ENCODE measurements around the gene TNS2.

The TNS2 gene

GRCh38 chr12:53051881-53052412 lies 2.1 kb downstream of the TNS2 start:
- H3K9me3 ChIP-seq (ENCODE audit: control insufficient read depth, insufficient read depth, low read length): no peaks in the 10 kb centered on the region
- H3K4me3 ChIP-seq (ENCODE audit: low read depth, low read length): no peak overlapping the region
- no peak overlapping the region for H3K27ac ChIP-seq (ENCODE audit: low read depth, low read length)
- H3K4me1 ChIP-seq (ENCODE audit: control insufficient read depth, insufficient read depth, low read length): peaks cover 43% of the 10 kb centered on the region
- H3K36me3 ChIP-seq (ENCODE audit: control insufficient read depth, insufficient read depth, low read length): peaks cover 3% of the 10 kb centered on the region; the same call in 1 of the 2 replicates
- H3K27me3 ChIP-seq (ENCODE audit: control insufficient read depth, insufficient read depth, low read length): peaks cover 9% of the 10 kb centered on the region; the same call in 1 of the 2 replicates
- no peak overlapping the region for H3K9ac ChIP-seq (ENCODE audit: low read depth, low read length)

GRCh38 chr12:53052419-53053217 lies 2.8 kb downstream of the TNS2 start:
- Histone ChIP-seq H3K4me1 (ENCODE audit: control insufficient read depth, insufficient read depth, low read length) (peaks cover 43% of the 10 kb centered on the region), H3K27ac (ENCODE audit: low read depth, low read length) (no peak overlapping the region), H3K4me3 (ENCODE audit: low read depth, low read length) (no peak overlapping the region)

GRCh38 chr12:53053218-53054111 lies 3.6 kb downstream of the TNS2 start:
- peaks cover 3% of the 10 kb centered on the region; the same call in 1 of the 2 replicates for H3K36me3 ChIP-seq (ENCODE audit: control insufficient read depth, insufficient read depth, low read length)
- H3K9ac ChIP-seq (ENCODE audit: low read depth, low read length): peak overlapping the region; percentile 57; the same call in 1 of the 2 replicates
- H3K9me3 ChIP-seq (ENCODE audit: control insufficient read depth, insufficient read depth, low read length): no peaks in the 10 kb centered on the region
- H3K4me3 ChIP-seq (ENCODE audit: low read depth, low read length): peak overlapping the region; percentile 84
- peak overlapping the region; percentile 96 for H3K27ac ChIP-seq (ENCODE audit: low read depth, low read length)
- peaks cover 13% of the 10 kb centered on the region for H3K27me3 ChIP-seq (ENCODE audit: control insufficient read depth, insufficient read depth, low read length)
- peaks cover 35% of the 10 kb centered on the region for H3K4me1 ChIP-seq (ENCODE audit: control insufficient read depth, insufficient read depth, low read length)

More at GRCh38 chr12:53052419-53053217, 2.8 kb downstream of the TNS2 start:
- Histone ChIP-seq H3K9ac (ENCODE audit: low read depth, low read length) (no peak overlapping the region), H3K27me3 (ENCODE audit: control insufficient read depth, insufficient read depth, low read length) (peaks cover 13% of the 10 kb centered on the region; the same call in 1 of the 2 replicates), H3K36me3 (ENCODE audit: control insufficient read depth, insufficient read depth, low read length) (peaks cover 3% of the 10 kb centered on the region; the same call in 1 of the 2 replicates), H3K9me3 (ENCODE audit: control insufficient read depth, insufficient read depth, low read length) (no peaks in the 10 kb centered on the region)

GRCh38 chr12:53054112-53054878 lies 4.4 kb downstream of the TNS2 start:
- peak overlapping the region; percentile 57 for H3K9ac ChIP-seq (ENCODE audit: low read depth, low read length)
- peaks cover 27% of the 10 kb centered on the region for H3K4me1 ChIP-seq (ENCODE audit: control insufficient read depth, insufficient read depth, low read length)
- peak overlapping the region; percentile 96 for H3K27ac ChIP-seq (ENCODE audit: low read depth, low read length)
- H3K9me3 ChIP-seq (ENCODE audit: control insufficient read depth, insufficient read depth, low read length): no peaks in the 10 kb centered on the region
- H3K4me3 ChIP-seq (ENCODE audit: low read depth, low read length): peak overlapping the region; percentile 84
- H3K36me3 ChIP-seq (ENCODE audit: control insufficient read depth, insufficient read depth, low read length): peaks cover 3% of the 10 kb centered on the region; the same call in 1 of the 2 replicates
- peaks cover 13% of the 10 kb centered on the region for H3K27me3 ChIP-seq (ENCODE audit: control insufficient read depth, insufficient read depth, low read length)

GRCh38 chr12:53055471-53056266 lies 5.8 kb downstream of the TNS2 start:
- peaks cover 14% of the 10 kb centered on the region for H3K4me1 ChIP-seq (ENCODE audit: control insufficient read depth, insufficient read depth, low read length)
- peaks cover 3% of the 10 kb centered on the region; the same call in 1 of the 2 replicates for H3K36me3 ChIP-seq (ENCODE audit: control insufficient read depth, insufficient read depth, low read length)
- no peaks in the 10 kb centered on the region for H3K9me3 ChIP-seq (ENCODE audit: control insufficient read depth, insufficient read depth, low read length)
- peaks cover 13% of the 10 kb centered on the region for H3K27me3 ChIP-seq (ENCODE audit: control insufficient read depth, insufficient read depth, low read length)
- H3K4me3 ChIP-seq (ENCODE audit: low read depth, low read length): no peak overlapping the region
- H3K27ac ChIP-seq (ENCODE audit: low read depth, low read length): no peak overlapping the region
- H3K9ac ChIP-seq (ENCODE audit: low read depth, low read length): no peak overlapping the region

- Histone ChIP-seq H3K27me3 (ENCODE audit: control insufficient read depth, insufficient read depth, low read length) (peaks cover 10% of the 10 kb centered on the region), H3K4me3 (ENCODE audit: low read depth, low read length) (no peak overlapping the region), H3K9ac (ENCODE audit: low read depth, low read length) (no peak overlapping the region), H3K9me3 (ENCODE audit: control insufficient read depth, insufficient read depth, low read length) (no peaks in the 10 kb centered on the region), H3K27ac (ENCODE audit: low read depth, low read length) (no peak overlapping the region), H3K4me1 (ENCODE audit: control insufficient read depth, insufficient read depth, low read length) (peaks cover 8% of the 10 kb centered on the region), H3K36me3 (ENCODE audit: control insufficient read depth, insufficient read depth, low read length) (peaks cover 3% of the 10 kb centered on the region; the same call in 1 of the 2 replicates)
Measured at GRCh38 chr12:53056296-53056695, 6.4 kb downstream of the TNS2 start.

GRCh38 chr12:53056901-53057300 lies 7.0 kb downstream of the TNS2 start:
- H3K27ac ChIP-seq (ENCODE audit: low read depth, low read length): no peak overlapping the region
- H3K9ac ChIP-seq (ENCODE audit: low read depth, low read length): no peak overlapping the region

GRCh38 chr12:53057816-53058500 lies 8.1 kb downstream of the TNS2 start:
- Histone ChIP-seq H3K36me3 (ENCODE audit: control insufficient read depth, insufficient read depth, low read length) (no peaks in the 10 kb centered on the region), H3K4me3 (ENCODE audit: low read depth, low read length) (no peak overlapping the region), H3K4me1 (ENCODE audit: control insufficient read depth, insufficient read depth, low read length) (peaks cover 3% of the 10 kb centered on the region; the same call in 1 of the 2 replicates), H3K27ac (ENCODE audit: low read depth, low read length) (no peak overlapping the region), H3K9ac (ENCODE audit: low read depth, low read length) (no peak overlapping the region), H3K9me3 (ENCODE audit: control insufficient read depth, insufficient read depth, low read length) (no peaks in the 10 kb centered on the region), H3K27me3 (ENCODE audit: control insufficient read depth, insufficient read depth, low read length) (peaks cover 6% of the 10 kb centered on the region)

More at GRCh38 chr12:53056901-53057300, 7.0 kb downstream of the TNS2 start:
- H3K9me3 ChIP-seq (ENCODE audit: control insufficient read depth, insufficient read depth, low read length): no peaks in the 10 kb centered on the region
- H3K4me1 ChIP-seq (ENCODE audit: control insufficient read depth, insufficient read depth, low read length): peaks cover 3% of the 10 kb centered on the region; the same call in 1 of the 2 replicates
- no peaks in the 10 kb centered on the region for H3K36me3 ChIP-seq (ENCODE audit: control insufficient read depth, insufficient read depth, low read length)
- peaks cover 6% of the 10 kb centered on the region for H3K27me3 ChIP-seq (ENCODE audit: control insufficient read depth, insufficient read depth, low read length)
- no peak overlapping the region for H3K4me3 ChIP-seq (ENCODE audit: low read depth, low read length)

GRCh38 chr12:53058674-53059433 lies 9.0 kb downstream of the TNS2 start:
- no peaks in the 10 kb centered on the region for H3K4me1 ChIP-seq (ENCODE audit: control insufficient read depth, insufficient read depth, low read length)
- H3K36me3 ChIP-seq (ENCODE audit: control insufficient read depth, insufficient read depth, low read length): no peaks in the 10 kb centered on the region
- H3K4me3 ChIP-seq (ENCODE audit: low read depth, low read length): no peak overlapping the region
- H3K27me3 ChIP-seq (ENCODE audit: control insufficient read depth, insufficient read depth, low read length): peaks cover 6% of the 10 kb centered on the region
- no peak overlapping the region for H3K9ac ChIP-seq (ENCODE audit: low read depth, low read length)
- H3K27ac ChIP-seq (ENCODE audit: low read depth, low read length): no peak overlapping the region
- H3K9me3 ChIP-seq (ENCODE audit: control insufficient read depth, insufficient read depth, low read length): no peaks in the 10 kb centered on the region
